GM03348 (cell line): Measurements from ENCODE around the gene VWA5A.

ENCODE experiments used
- DNase-seq: peaks from one replicate; pipeline ENCODE4 v3.0.0; 2012; ENCODE audit warnings: low spot score

The VWA5A gene, protein sequence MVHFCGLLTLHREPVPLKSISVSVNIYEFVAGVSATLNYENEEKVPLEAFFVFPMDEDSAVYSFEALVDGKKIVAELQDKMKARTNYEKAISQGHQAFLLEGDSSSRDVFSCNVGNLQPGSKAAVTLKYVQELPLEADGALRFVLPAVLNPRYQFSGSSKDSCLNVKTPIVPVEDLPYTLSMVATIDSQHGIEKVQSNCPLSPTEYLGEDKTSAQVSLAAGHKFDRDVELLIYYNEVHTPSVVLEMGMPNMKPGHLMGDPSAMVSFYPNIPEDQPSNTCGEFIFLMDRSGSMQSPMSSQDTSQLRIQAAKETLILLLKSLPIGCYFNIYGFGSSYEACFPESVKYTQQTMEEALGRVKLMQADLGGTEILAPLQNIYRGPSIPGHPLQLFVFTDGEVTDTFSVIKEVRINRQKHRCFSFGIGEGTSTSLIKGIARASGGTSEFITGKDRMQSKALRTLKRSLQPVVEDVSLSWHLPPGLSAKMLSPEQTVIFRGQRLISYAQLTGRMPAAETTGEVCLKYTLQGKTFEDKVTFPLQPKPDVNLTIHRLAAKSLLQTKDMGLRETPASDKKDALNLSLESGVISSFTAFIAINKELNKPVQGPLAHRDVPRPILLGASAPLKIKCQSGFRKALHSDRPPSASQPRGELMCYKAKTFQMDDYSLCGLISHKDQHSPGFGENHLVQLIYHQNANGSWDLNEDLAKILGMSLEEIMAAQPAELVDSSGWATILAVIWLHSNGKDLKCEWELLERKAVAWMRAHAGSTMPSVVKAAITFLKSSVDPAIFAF

DNA sequence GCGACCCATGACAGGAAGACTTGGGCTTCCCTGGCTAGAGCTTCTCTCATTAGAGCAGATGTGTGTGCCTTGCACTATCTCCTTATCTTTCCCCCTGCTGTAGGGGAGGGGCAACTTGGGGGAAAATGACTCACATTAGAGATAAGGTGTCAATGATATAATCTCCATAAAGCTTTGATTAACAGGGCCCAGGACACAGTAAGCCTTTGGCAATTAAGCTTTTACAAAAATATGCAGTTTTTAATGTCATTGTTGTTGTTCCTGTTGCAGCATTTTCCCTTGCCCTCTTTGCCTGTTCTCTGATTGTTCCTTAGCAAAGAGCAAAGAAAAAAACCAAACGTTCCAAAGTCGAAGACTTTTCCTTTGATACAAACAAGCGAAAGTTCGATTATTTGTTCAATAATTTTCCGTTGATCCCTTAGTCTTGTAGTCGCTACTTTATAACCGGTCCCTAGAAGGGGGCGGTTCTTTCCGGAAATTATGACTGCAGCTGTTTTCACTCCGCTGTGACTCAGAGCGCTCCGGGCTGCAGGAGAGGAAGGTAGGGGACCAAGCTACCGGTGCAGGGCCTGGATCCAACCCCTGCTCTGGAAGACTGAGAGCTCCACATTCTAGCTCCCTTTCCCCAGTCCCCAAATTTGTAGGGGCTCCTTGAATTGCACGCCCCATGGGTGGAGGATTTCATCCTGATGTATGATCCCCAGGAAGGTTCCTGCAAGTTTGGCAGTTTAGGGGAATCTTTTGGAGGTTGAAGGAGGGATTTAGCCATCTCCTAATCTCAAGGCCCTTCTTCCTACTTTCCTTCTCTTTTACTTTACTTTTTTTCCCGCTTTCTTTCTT, at the start of gene VWA5A:
VWA5A (plus strand) TSS at position 509 of the 840 bp plus-strand sequence. CDS start 2,062 bp downstream, outside the sequence.
- peak; percentile 87 for DNase-seq

DNA sequence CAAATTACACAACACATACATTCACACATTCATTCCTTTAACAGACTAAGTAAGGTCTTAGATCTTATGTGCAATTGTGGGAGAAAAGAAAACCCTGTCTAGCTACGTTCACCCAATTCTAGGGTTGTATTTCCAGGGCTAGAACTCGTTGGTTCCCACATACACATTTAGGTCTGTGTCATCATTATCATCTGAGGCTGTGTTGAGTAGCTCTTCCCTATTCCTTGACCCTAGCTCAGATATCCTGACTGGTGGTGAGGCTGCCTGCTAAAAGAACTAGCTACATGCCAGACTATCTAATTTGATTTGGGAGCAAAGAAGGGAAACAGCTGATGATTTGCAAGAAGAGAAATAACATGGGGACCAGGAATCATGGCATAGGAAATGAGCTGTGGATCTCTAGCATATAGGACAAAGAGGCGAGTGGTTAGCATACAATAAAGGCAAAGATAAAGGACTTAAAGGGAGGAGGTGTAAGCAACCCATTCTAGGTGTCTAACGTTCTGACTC, 46.6 kb upstream of the VWA5A start:
- no peak for DNase-seq

DNA sequence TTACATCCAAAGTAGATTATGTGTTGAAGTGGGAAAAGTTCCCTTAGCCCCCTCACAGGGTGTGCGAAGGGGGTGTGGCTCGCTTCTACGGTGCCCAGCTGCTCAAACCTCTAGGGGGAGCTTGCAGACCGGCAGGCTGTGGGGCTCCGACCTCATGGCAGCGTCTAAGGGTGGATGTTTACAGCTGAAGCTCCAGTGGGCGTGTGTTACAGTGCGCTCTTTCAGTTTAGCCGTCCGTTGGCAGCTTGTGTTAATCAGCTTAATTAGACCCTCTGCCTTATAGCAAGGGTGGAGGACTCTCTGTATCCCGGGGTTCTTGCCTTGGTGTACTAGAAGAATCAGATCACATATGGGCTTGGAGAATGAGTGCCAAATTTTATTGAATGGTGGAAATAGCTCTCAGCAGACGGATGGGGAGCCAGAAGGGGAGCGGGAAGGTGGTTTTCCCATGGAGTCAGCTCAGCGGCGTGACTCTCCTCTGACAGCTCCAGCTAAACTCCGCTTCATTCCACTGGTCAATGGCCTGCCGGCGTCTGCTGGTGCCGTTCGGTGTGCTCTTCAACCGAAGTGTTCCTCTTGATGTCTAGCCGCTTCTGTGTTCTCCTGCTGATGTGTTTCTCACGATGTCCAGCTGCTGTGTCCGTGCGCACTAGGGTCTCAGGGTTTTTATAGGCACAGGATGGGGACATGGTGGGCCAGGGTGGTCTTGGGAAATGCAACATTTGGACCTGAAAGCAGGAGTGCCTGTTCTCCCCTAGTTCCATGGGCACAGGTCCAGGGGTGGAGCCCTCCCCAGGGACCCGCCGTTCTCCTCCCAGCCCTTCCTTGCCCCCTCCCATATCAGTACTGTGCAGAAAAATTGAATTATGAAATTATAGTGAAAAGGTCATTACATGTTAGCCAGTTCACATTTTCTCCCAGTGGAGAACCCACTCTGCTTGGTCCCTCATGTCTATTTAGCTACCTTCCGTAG, 45.5 kb upstream of the VWA5A start:
- DNase-seq = peak; percentile 56

DNA sequence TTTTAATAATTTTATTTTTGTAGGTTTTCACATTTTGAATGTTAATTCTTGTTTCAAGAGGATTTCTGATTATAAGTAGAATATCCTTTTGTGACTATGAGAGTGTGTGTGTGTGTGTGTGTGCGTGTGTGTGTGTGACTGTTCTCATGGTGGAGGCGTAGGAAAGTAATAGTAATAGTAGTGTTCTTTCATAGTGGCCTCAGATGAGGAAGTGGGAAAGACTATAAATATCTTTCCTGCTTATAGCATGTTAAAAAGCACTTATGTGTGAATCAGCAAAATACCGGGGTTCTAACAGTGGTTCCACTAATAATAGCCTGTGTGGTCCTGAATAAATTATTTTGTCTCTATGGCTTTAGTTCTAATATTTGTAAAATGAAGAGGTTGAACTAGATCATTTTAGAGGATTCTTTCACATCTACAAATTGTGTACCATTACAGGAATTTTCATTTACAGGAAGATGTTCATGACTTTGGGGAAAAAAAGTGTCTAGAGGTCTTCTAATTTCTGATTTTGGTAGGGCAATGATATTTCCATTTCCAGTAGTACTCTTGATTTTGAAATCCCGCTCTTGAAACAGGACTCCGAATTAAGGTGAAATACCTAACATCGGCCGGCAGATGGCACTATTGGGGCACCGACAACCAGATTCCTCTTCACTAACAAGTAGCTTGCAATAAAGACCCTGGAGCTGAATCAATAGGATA, 44.2 kb upstream of the VWA5A start:
- peak; percentile 82 for DNase-seq

DNA sequence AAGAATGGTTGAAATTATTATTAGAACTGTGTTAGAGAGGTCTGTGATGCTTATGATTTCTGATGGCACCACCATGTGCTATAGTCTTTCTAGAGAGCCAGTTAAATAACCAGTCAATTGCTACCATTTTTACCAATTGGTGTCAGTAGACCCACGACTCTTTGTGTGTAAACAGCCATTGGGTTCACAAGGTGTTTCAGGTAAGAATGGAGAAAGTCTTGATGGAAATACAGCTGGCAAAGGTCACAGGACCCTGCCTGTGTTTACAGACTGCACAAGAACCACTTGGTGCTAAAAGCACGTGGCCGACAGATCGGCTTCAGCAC, 43.7 kb upstream of the VWA5A start:
- DNase-seq = no peak

DNA sequence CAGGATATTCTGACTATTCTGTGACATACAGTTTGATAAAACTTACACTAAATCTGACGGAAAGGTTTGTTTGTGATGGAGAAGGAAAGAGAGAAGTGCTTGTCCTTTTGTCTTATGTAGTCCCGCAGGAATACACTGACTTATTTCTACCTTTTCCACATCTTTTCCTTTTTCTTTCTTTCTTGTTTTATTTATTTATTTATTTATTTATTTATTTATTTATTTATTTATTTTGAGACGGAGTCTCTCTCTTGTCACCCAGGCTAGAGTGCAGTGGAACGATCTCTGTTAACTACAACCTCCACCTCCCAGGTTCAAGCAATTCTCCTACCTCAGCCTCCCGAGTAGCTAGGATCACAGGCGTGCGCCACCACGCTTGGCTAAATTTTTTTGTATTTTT, 43.1 kb upstream of the VWA5A start:
- no peak for DNase-seq

DNA sequence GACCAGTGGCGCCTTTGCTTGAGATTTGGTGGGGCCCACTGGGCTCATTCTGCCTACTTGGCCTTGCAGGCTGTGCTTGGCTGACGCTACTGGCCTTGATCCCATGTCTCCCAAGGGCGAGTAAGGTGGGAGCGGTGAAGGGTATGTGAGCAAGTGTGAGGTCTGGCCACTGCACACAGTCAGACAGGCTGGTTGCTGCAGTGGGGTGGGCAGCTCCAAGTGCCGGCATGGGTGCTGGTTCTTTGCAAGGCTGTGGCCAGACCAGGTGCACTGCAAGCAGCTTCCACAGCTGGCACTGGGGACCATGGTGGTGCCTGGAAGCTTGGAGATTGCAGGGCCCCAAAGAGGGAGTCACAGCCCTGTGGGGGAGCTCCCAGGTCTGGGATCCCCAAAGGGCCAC, 40.7 kb upstream of the VWA5A start:
- no peak for DNase-seq

DNA sequence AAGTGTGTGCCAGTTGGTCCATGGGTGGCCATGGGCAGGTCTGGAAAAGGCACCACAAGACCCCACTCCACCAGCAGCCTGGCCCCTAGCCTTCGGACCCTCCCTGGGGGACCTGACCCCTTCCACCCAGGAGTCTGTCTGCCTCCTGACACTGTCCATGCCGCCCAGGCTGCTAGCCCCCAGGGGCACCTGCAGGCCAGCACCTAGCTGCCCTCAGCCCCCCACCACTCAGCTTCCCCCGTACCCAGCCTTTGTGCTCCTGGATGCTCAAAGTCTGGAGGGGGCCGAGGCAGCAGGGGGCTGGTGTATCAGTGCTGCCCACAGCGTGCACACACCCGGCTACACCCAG, 39.8 kb upstream of the VWA5A start:
- no peak for DNase-seq

DNA sequence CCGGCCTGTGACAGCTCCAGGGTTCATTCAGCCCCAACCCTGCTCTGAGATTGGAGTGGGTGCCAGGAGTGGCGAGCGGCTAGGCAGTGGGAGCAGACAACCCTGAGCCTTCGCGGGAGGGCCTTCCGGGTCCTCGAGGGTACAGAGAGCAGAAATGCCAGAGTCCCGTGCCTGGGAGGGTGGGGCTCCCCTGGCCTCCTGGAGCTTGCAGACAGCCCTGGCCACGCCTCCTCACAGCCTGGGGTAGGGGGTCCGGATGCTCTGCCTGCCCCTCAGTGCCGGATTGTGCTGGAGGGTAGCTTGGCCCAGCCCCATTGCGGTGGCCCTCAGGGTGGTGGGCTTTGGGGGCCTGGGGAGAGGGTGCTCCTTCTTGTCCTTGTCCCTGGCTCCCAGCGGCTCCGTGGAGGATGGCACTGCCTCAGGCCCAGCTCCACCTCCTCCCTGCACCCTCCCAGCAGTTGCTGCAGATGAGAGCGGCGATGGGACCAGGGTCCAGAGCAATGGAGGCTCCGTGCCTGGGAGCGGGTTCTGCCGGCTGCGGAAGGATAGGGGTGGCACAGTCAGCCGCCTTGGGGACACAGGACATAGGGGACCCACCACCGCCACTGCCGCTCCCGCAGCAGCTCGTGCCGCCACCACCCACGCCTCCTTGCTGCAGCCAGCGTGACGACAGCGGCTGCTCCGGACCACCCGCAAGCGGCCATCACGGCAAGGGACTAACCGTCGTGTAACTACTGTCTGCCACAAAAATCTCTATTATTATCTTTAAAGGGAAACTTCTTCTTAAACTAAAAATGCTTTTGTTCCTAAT, 39.2 kb upstream of the VWA5A start:
- peak; percentile 39 for DNase-seq

DNA sequence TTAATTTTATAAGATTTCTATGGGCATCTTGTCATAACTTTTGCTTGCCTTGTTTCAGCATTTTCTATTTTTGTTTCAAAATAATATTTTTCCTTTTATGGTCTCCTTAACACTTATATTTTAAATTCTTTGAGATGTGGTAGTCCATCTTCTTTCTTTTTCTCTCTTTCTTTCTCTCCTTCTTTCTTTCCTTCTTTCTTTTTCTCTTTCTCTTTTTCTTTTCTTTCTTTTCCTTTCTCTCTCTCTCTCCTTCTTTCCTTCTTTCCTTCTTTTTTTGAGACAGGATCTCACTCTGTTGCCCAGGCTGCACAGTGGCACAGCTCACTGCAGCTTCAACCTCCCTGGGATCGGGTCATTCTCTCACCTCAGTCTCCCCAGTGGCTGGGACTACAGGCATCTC, 38.0 kb upstream of the VWA5A start:
- DNase-seq = no peak

DNA sequence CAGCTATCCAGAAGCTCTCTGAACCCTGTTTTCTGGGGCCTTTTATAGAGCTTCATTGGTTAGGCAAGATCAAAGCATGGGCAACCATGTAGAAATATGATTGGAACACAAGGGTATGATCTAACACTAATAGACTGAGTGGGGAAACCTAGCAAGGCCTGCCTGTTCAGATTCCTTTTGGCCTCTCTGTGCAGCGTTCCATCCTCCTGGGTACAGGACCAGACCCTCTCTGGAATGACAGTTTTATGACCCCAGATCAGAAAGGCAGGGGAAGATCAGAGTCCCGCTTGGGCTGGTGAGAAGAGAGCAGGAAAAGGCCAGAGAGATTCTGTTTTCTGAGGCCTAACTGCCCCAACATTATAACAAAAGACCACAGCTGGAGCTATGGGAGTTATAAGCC, 36.7 kb upstream of the VWA5A start:
- DNase-seq = no peak

DNA sequence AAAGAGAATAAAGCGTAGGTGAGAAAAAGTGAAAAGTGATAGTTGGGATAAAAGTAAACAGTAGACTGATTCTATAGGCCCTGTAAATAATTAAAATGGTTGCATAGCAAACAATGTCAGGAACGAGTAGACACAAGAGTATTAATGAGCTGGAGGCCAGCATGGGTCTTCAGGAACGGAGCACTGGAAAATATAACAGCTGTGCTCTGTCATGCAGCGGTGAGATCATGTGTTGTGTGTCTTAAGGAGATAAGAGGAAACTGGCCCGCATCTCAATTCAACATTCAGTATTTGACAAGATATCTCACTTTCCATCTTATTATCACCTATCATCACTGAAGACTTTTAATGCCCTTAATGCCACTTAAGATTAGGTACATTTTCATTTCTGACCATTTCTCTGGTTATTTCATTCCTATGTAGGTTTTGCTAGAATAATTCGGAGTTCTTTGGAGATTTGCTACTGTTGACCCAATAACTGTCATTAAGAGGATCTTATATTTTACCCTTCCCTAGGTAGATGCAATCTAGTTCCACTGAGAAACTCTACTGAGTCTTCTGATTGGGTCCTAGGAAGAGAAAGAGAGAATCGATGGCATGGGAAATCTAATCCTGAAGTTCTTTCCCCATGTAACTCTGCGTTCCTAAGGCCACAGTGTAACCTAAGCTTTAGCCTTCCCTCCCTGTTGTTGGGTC, 35.5 kb upstream of the VWA5A start:
- DNase-seq = no peak

DNA sequence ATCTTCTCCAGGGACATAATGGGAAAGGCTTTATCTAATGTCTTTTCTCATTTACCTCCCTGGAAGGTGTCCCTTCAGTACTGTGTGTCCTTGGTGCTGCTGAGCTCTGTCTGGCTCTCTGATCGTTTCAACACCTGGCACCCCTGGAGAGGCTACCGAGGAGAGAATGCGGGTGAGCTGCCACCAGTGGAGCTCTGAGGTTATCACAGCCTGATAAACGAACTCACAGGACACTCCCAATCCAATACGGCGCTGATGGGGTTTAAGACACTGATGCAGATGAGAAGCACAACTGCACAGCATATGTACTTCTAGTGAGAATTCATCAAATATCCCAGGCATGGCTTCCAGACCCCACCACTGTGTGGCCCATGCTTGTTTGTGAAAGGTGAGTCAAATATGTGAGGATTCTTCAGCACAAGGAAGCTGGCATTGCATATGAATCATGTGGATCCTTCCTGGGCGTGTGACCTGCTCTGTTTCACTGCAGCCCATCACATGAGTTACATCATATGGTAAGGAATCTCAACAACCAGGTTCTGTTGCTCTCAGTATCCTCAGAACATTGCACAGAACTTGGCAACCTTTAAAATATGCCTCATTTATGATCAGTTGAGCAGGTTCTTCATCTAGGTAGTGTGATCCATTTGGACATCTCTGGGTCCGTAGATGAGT, 34.8 kb upstream of the VWA5A start:
- DNase-seq = no peak

DNA sequence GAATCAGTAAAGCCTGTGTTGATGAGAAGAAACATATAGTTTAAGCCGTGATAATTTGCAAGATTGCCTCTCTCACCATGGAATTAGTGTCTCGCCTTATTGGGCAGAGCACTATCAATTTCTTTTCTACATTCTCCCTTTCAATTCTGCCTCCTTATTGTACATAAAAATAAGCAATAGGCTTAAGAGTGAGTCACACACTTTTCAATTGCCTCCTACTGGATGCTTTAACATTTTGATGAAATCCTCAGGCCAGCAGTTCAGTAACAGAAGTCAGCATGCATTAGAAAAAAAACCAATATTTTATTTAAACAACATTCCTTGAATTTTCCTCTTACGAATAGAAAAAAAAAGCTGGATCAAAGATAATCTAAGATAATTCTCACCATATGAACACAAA, 33.8 kb upstream of the VWA5A start:
- no peak for DNase-seq

DNA sequence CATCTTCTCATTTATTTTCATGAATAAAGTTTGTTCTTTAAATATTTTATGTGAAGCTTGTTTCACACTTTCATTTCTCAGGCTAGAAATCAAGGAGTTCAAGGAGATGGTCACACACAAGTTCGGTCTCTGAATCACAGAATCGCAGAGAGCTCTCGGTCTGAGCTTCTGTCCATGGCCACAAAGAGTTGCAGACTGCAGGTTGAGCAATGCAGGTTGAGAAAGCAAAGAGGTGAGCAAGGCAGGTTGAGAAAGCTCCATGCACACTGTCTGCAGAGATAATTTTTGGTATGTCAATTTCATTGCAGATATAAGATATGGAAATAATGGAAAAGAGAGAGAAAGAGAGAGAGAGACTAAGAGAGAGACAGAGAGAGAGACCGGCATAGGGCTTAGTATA, 32.9 kb upstream of the VWA5A start:
- DNase-seq = no peak

DNA sequence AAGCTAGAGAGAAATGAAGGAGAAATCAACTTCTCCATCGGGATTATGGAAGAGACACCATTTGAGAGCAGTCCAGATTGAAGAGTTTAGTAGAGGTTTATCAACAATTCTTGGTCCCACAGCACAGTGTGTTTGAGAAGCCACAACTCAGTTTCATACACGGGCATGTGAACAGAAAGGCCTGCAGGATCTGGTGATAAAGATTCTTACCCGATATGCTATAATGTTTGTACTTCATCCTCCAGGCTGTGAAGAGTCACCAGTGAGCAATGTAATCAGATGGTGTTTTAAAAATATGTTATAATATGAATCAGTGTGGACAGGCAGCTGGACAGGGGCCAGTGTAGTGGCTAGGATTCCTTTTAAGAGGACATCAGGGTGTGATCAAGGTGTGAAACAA, 29.7 kb upstream of the VWA5A start:
- no peak for DNase-seq

DNA sequence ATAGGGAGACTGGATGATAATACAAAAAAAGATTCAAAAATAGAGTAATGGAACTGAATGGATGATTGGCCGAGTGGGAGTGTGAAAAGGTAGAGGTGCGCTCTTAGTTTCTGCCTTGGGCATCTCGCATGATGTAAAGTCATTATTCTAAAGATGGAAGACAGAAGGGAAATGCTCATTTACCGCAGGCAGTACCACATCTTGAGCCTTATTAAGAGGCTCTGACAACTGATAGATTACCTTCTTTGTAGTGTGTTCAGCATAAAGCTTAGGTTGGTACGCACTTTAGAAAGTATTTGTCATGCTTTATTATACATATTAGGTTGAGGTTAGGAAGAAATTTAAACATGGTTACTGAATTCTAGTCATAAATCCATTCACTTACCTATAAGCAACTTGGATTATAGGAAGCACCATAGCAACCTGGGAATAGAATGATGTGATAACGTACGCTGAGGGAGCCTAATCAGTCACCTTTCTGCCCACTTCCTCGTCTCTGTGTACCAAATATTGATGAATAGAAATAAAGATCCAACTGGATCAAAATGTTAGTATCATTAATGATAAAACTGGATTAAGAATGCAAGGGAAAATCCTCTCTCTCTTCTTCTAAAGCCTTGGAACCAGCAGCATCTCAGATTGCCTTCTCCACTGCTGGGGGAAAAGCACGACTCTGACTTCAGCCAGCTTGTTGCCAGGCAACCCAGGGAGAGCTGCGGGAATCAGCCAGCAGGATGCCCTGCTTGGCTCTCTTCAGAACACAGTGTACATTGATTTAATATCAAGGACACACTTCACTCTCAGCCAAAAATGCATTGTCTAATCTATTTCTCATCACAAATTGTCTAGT, 29.0 kb upstream of the VWA5A start:
- DNase-seq = no peak

DNA sequence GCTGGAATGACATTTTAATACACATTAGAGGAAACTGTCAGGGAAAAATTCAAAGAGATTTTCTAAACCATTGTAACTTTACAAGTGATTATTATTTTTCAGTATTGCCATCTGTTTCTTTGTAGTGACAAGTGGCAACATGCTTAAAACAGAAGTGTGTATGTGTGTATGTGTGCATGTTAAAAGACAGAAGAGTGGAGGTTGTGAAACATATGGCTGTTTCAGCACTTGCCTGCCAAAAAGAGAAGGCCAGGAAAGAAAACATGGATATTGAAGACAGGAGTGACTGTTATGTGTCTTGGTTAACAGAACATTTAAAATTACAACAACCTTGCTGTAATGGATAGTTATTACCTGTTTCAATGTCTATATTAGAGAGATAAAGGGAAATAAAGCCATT, 24.3 kb upstream of the VWA5A start:
- no peak for DNase-seq
